Measurements from ENCODE around the gene SERINC2. TPM values are rescaled to one million over a fixed set of nuclear protein-coding genes. Genes with fewer than 3 reads are reported as not detected.

Gene SERINC2
- total and polyA plus RNA-seq, 2 donors (not counting 1 experiment from before 2014, with no cell fraction given), result 28.4 to 104 TPM

GRCh38 chr1:31373056-31373896 is 39.7 kb upstream of the SERINC2 start, which contains the start of gene FABP3:
TSS of gene FABP3 (minus strand) at chr1:31373076. CDS start at chr1:31373014, 62 bp downstream.
- Histone ChIP-seq H3K4me3 (replicated peaks in 1 of 4; ENCODE audit: control extremely low read depth in 1 of 4, insufficient read depth in 1 of 4, low read depth in 3 of 4, low read length in 4 of 4) (peak within 1 kb of the TSS; percentile 25 to 64 (median 42)), H3K79me2 (ENCODE audit: control insufficient read depth, insufficient read depth, low read length) (no peaks in the 10 kb centered on the region), H2AFZ (ENCODE audit: low read length) (peak within 1 kb of the TSS; percentile 53), H3K36me3 (ENCODE audit: control insufficient read depth, insufficient read depth, low read length) (no peaks in the 10 kb centered on the region), H4K20me1 (ENCODE audit: control insufficient read depth, extremely low read depth, insufficient read depth, low read length) (no peaks in the 10 kb centered on the region), H3K4me1 (ENCODE audit: control insufficient read depth, extremely low read depth, insufficient read depth, low read length) (peaks cover 37% of the 10 kb centered on the region), H3K27me3 (ENCODE audit: control insufficient read depth, insufficient read depth, low read length) (no peaks in the 10 kb centered on the region), H3K9me3 (ENCODE audit: control insufficient read depth, insufficient read depth, low read depth, low read length) (no peaks in the 10 kb centered on the region), H3K9ac (ENCODE audit: insufficient read depth, low read length) (peak within 1 kb of the TSS; percentile 40), H3K27ac (ENCODE audit: insufficient read depth, low read length) (peak within 1 kb of the TSS; percentile 85), H3K4me2 (ENCODE audit: extremely low read depth, insufficient read depth, low read length) (peak within 1 kb of the TSS; percentile 89)
- peak; percentile 59 to 78 for DNase-seq (ENCODE audit: low read depth in 2 of 2)
- TF ChIP-seq, protein P1, sequence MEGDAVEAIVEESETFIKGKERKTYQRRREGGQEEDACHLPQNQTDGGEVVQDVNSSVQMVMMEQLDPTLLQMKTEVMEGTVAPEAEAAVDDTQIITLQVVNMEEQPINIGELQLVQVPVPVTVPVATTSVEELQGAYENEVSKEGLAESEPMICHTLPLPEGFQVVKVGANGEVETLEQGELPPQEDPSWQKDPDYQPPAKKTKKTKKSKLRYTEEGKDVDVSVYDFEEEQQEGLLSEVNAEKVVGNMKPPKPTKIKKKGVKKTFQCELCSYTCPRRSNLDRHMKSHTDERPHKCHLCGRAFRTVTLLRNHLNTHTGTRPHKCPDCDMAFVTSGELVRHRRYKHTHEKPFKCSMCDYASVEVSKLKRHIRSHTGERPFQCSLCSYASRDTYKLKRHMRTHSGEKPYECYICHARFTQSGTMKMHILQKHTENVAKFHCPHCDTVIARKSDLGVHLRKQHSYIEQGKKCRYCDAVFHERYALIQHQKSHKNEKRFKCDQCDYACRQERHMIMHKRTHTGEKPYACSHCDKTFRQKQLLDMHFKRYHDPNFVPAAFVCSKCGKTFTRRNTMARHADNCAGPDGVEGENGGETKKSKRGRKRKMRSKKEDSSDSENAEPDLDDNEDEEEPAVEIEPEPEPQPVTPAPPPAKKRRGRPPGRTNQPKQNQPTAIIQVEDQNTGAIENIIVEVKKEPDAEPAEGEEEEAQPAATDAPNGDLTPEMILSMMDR (conservative IDR thresholded peaks at IDR 0.05 in 1 of 2, IDR thresholded peaks at IDR 0.05 in 1 of 2; ENCODE audit: low read depth in 1 of 2, low read length in 2 of 2), result no peak
- TF ChIP-seq EZH2 (IDR thresholded peaks at IDR 0.05; ENCODE audit: low read length, missing control alignments), result no peak

DNA sequence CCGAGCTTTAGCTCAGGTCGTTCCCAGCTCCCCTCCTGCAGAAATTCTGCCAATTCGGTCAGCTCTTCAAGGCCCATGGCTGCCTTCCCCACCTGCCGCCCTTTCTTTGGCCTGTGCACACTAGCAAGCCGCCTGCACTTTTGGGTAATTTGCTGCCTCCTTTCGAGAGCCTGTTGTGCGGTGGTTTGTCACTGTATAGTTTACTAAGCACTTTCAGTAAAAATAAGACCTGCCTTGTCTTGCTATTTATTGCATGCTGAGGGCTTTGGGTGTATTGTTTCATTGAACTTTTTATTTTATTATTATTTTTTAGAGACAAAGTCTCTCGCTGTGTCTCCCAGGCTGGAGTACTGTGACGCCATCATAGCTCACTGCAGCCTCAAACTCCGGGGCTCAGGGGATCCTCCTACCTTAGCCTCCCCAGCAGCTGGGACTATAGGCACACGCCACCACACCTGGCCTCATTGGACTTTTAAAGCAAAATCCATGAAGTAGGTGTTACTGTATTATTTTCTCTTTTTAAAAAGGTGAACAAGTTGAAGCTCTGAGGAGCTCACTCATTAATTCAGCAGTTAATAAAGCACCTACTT is 39.0 kb upstream of the SERINC2 start:
- no peak for DNase-seq (ENCODE audit: low read depth in 2 of 2)
- no peaks in the 10 kb centered on the region for H3K79me2 ChIP-seq (ENCODE audit: control insufficient read depth, insufficient read depth, low read length)
- peak overlapping the region; percentile 46 for H3K4me2 ChIP-seq (ENCODE audit: extremely low read depth, insufficient read depth, low read length)
- H3K9me3 ChIP-seq (ENCODE audit: control insufficient read depth, insufficient read depth, low read depth, low read length), result no peaks in the 10 kb centered on the region
- H3K4me1 ChIP-seq (ENCODE audit: control insufficient read depth, extremely low read depth, insufficient read depth, low read length), result peaks cover 37% of the 10 kb centered on the region
- H3K27ac ChIP-seq (ENCODE audit: insufficient read depth, low read length), result peak overlapping the region; percentile 55
- H3K4me3 ChIP-seq (replicated peaks in 1 of 4; ENCODE audit: control extremely low read depth in 1 of 4, insufficient read depth in 1 of 4, low read depth in 3 of 4, low read length in 4 of 4), result peak overlapping the region in 1 of 4 experiments; percentile 18
- no peaks in the 10 kb centered on the region for H3K36me3 ChIP-seq (ENCODE audit: control insufficient read depth, insufficient read depth, low read length)
- H3K9ac ChIP-seq (ENCODE audit: insufficient read depth, low read length), result no peak overlapping the region
- H4K20me1 ChIP-seq (ENCODE audit: control insufficient read depth, extremely low read depth, insufficient read depth, low read length), result no peaks in the 10 kb centered on the region
- TF ChIP-seq, protein P1 (conservative IDR thresholded peaks at IDR 0.05 in 1 of 2, IDR thresholded peaks at IDR 0.05 in 1 of 2; ENCODE audit: low read depth in 1 of 2, low read length in 2 of 2), result no peak
- TF ChIP-seq EZH2 (IDR thresholded peaks at IDR 0.05; ENCODE audit: low read length, missing control alignments), result no peak
- no peaks in the 10 kb centered on the region for H3K27me3 ChIP-seq (ENCODE audit: control insufficient read depth, insufficient read depth, low read length)
- no peak overlapping the region for H2AFZ ChIP-seq (ENCODE audit: low read length)

GRCh38 chr1:31374511-31375196 is 38.4 kb upstream of the SERINC2 start:
- H3K9ac ChIP-seq (ENCODE audit: insufficient read depth, low read length), result no peak overlapping the region
- no peaks in the 10 kb centered on the region for H3K27me3 ChIP-seq (ENCODE audit: control insufficient read depth, insufficient read depth, low read length)
- H3K79me2 ChIP-seq (ENCODE audit: control insufficient read depth, insufficient read depth, low read length), result no peaks in the 10 kb centered on the region
- peak; percentile 71 to 83 for DNase-seq (ENCODE audit: low read depth in 2 of 2)
- peak overlapping the region; percentile 32 for H3K4me2 ChIP-seq (ENCODE audit: extremely low read depth, insufficient read depth, low read length)
- H3K4me1 ChIP-seq (ENCODE audit: control insufficient read depth, extremely low read depth, insufficient read depth, low read length), result peaks cover 37% of the 10 kb centered on the region
- no peaks in the 10 kb centered on the region for H4K20me1 ChIP-seq (ENCODE audit: control insufficient read depth, extremely low read depth, insufficient read depth, low read length)
- H3K4me3 ChIP-seq (replicated peaks in 1 of 4; ENCODE audit: control extremely low read depth in 1 of 4, insufficient read depth in 1 of 4, low read depth in 3 of 4, low read length in 4 of 4), result no peak overlapping the region
- H3K36me3 ChIP-seq (ENCODE audit: control insufficient read depth, insufficient read depth, low read length), result no peaks in the 10 kb centered on the region
- peak overlapping the region; percentile 55 for H3K27ac ChIP-seq (ENCODE audit: insufficient read depth, low read length)
- no peaks in the 10 kb centered on the region for H3K9me3 ChIP-seq (ENCODE audit: control insufficient read depth, insufficient read depth, low read depth, low read length)
- no peak overlapping the region for H2AFZ ChIP-seq (ENCODE audit: low read length)
- TF ChIP-seq, protein P1 (conservative IDR thresholded peaks at IDR 0.05 in 1 of 2, IDR thresholded peaks at IDR 0.05 in 1 of 2; ENCODE audit: low read depth in 1 of 2, low read length in 2 of 2), result no peak
- TF ChIP-seq EZH2 (IDR thresholded peaks at IDR 0.05; ENCODE audit: low read length, missing control alignments), result no peak
